CD4-positive, alpha-beta T cell (primary cell): Measurements from ENCODE around the gene CALHM6. TPM values are rescaled to one million over a fixed set of nuclear protein-coding genes. Genes with fewer than 3 reads are reported as not detected.

Source experiments
- ATAC-seq: fragments of 200-7000 bp; cut with Tn5 transposase; one replicate; pipeline ENCODE4 v1.10.0; 2022; ENCODE audit warnings: mild to moderate bottlenecking; ENCODE audit not compliant: poor library complexity
- CTCF ChIA-PET: fragments of 350-600 bp; sonication (Branson Sonifier 250); formaldehyde crosslinking; loops from one replicate; lab custom pipeline; 2021; ENCODE audit warnings: antibody characterized with exemption, inconsistent platforms; lab: Charles Lee
- POLR2A ChIA-PET: fragments of 350-600 bp; sonication (Branson Sonifier 250); formaldehyde crosslinking; loops from one replicate; lab custom pipeline; 2021; ENCODE audit warnings: antibody characterized with exemption, inconsistent platforms; lab: Charles Lee
- DNase-seq, 14 experiments: peaks; one replicate each; pipeline ENCODE4 v3.0.0-alpha.2; 2013 to 2020; ENCODE audit warnings: mixed read lengths in 2 of 14
- H3K27ac ChIP-seq, 2 donors: one replicate each; pipeline versions ENCODE4 v1.5.1 to v1.7.0; 2013; ENCODE audit warnings: low read length in 2 of 2, low read depth in 1 of 2, mild to moderate bottlenecking in 1 of 2
- H3K27me3 ChIP-seq, 2 experiments: 1 replicate in 1 of 2; 2 replicates in 1 of 2; pipeline versions ENCODE4 v1.6.1 to v1.7.0; 2013; ENCODE audit warnings: low read length in 2 of 2, control low read depth in 1 of 2, mild to moderate bottlenecking in 1 of 2, moderate library complexity in 1 of 2; ENCODE audit not compliant: insufficient read depth in 2 of 2, control insufficient read depth in 1 of 2
- H3K36me3 ChIP-seq: one replicate; pipeline ENCODE4 v1.6.1; 2013; ENCODE audit warnings: low read length, control low read depth; ENCODE audit not compliant: insufficient read depth
- H3K4me1 ChIP-seq: one replicate; pipeline ENCODE4 v1.6.1; 2013; ENCODE audit warnings: low read length, control low read depth; ENCODE audit not compliant: insufficient read depth
- H3K4me3 ChIP-seq: one replicate; pipeline ENCODE4 v1.5.1; 2013; ENCODE audit warnings: mild to moderate bottlenecking, low read length, moderate library complexity
- H3K9me3 ChIP-seq, 2 experiments: 1 replicate in 1 of 2; 2 replicates in 1 of 2; pipeline versions ENCODE4 v1.6.1 to v1.7.0; 2013; ENCODE audit warnings: low read length in 2 of 2, mild to moderate bottlenecking in 2 of 2, control low read depth in 1 of 2, moderate library complexity in 1 of 2; ENCODE audit not compliant: control insufficient read depth in 1 of 2, insufficient read depth in 1 of 2
- H3K27ac Mint-ChIP-seq: one replicate; pipeline ENCODE4 v1.8.0; 2020; ENCODE audit warnings: mixed read lengths
- H3K27me3 Mint-ChIP-seq: one replicate; pipeline ENCODE4 v1.8.0; 2021; ENCODE audit warnings: mixed read lengths
- H3K36me3 Mint-ChIP-seq: one replicate; pipeline ENCODE4 v1.8.0; 2021; ENCODE audit warnings: low read depth, mixed read lengths
- H3K4me1 Mint-ChIP-seq: one replicate; pipeline ENCODE4 v1.8.0; 2021; ENCODE audit warnings: low read depth, mixed read lengths
- H3K4me3 Mint-ChIP-seq: one replicate; pipeline ENCODE4 v1.8.0; 2020; ENCODE audit warnings: mild to moderate bottlenecking, mixed read lengths
- H3K9me3 Mint-ChIP-seq: one replicate; pipeline ENCODE4 v1.8.0; 2020; ENCODE audit warnings: mixed read lengths
- CTCF ChIP-seq: fragments of 200-600 bp; IDR thresholded peaks from one replicate; pipeline ENCODE4 v1.8.0; 2022; ENCODE audit warnings: antibody characterized with exemption, mild to moderate bottlenecking
- intact Hi-C, 2 experiments: fragments of 100-400 bp; cut with DNase I in 1 of 2; cut with micrococcal nuclease in 1 of 2; formaldehyde crosslinking; loops; one replicate each; pipeline versions ENCODE4 v1.15.1 to v1.9.0; 2023 to 2025; cut with DNase I, micrococcal nuclease
- total RNA-seq, 174 experiments: library from RNA in 2 of 174; stranded (reverse) in 2 of 174; gene quantifications; one replicate each; pipeline ENCODE4 v1.2.3 and lab custom pipeline; 2021 to 2026

Gene CALHM6
- total RNA-seq, 2 experiments from 2014 or later, result 3.0 to 3.1 TPM

GRCh38 chr6:116422238-116422637, 38.9 kb upstream of the CALHM6 start:
- CTCF ChIA-PET, result interaction anchor here (1.1 to 2.4 kb wide), 2 partner anchors 11 to 134 kb away, joined by 4 to 5 read pairs; no protein-coding TSS in a partner anchor
- no peak for ATAC-seq
- Mint-ChIP-seq H3K27me3 (no peaks in the 10 kb centered on the region), H3K4me1 (no peaks in the 10 kb centered on the region), H3K36me3 (no peaks in the 10 kb centered on the region), H3K27ac (no peak overlapping the region), H3K9me3 (no peaks in the 10 kb centered on the region), H3K4me3 (no peak overlapping the region)
- H3K4me1 ChIP-seq, result no peaks in the 10 kb centered on the region
- H3K4me3 ChIP-seq, result no peak overlapping the region
- no peaks in the 10 kb centered on the region for H3K27me3 ChIP-seq
- DNase-seq, result no peak
- no peak for TF ChIP-seq CTCF
- no peaks in the 10 kb centered on the region for H3K9me3 ChIP-seq
- POLR2A ChIA-PET, result no interaction called here
- no peak overlapping the region for H3K27ac ChIP-seq
- no peaks in the 10 kb centered on the region for H3K36me3 ChIP-seq
- intact Hi-C loops, result no loop called here

DNA sequence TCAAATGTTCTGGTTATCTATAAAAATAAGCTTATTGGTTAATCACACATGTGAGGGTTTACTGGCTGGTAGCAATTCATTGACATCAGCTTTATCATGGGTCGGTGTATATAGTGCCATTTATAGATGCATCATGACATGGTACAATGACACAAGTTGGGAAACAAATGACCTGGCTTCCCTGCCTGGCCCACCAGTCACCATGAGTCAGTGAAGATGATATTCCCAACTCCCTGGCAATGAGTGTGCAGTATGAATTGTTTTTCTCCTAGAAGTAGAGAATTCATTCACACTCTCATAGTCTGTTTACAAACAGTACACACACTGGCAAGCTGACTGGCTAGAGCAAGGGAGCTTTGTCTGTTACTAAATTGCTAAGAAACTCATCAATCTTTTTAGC, 37.2 kb upstream of the CALHM6 start:
- no peak for DNase-seq
- intact Hi-C loops, result no loop called here
- Mint-ChIP-seq H3K4me3 (no peak overlapping the region), H3K27ac (no peak overlapping the region), H3K4me1 (no peaks in the 10 kb centered on the region), H3K9me3 (no peaks in the 10 kb centered on the region), H3K36me3 (no peaks in the 10 kb centered on the region), H3K27me3 (no peaks in the 10 kb centered on the region)
- no peaks in the 10 kb centered on the region for H3K4me1 ChIP-seq
- no peak for ATAC-seq
- ChIA-PET POLR2A (interaction anchor here (0.6 kb wide), 1 partner anchor 344 kb away, joined by 3 read pairs; no protein-coding TSS in a partner anchor), CTCF (no interaction called here)
- H3K27ac ChIP-seq, result no peak overlapping the region
- no peaks in the 10 kb centered on the region for H3K36me3 ChIP-seq
- no peaks in the 10 kb centered on the region for H3K27me3 ChIP-seq
- TF ChIP-seq CTCF, result no peak
- H3K9me3 ChIP-seq, result no peaks in the 10 kb centered on the region
- H3K4me3 ChIP-seq, result no peak overlapping the region

DNA sequence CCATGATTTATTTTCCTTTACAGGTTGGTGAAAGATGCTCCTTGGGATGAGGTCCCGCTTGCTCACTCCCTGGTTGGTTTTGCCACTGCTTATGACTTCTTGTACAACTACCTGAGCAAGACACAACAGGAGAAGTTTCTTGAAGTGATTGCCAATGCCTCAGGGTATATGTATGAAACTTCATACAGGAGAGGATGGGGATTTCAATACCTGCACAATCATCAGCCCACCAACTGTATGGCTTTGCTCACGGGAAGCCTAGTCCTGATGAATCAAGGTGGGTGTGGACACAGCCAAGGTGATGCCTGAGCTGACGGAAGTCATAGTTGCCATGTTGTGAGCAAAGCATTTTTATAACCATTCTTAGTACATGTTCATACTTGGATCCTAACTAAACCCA, 34.6 kb upstream of the CALHM6 start:
- ChIA-PET POLR2A (no interaction called here), CTCF (no interaction called here)
- intact Hi-C loops, result no loop called here
- Mint-ChIP-seq H3K27me3 (no peaks in the 10 kb centered on the region), H3K27ac (no peak overlapping the region), H3K9me3 (no peaks in the 10 kb centered on the region), H3K4me3 (no peak overlapping the region), H3K4me1 (no peaks in the 10 kb centered on the region), H3K36me3 (no peaks in the 10 kb centered on the region)
- H3K4me1 ChIP-seq, result no peaks in the 10 kb centered on the region
- no peak for TF ChIP-seq CTCF
- H3K27ac ChIP-seq, result no peak overlapping the region
- no peak overlapping the region for H3K4me3 ChIP-seq
- H3K27me3 ChIP-seq, result no peaks in the 10 kb centered on the region
- DNase-seq (no peak), ATAC-seq (no peak)
- no peaks in the 10 kb centered on the region for H3K36me3 ChIP-seq
- H3K9me3 ChIP-seq, result no peaks in the 10 kb centered on the region
